Mesenchymal stem cell (in vitro differentiated cells and primary cell): ENCODE data around the gene IL3RA.
"Not testable (repeated sequence)": the region's sequence is repeated elsewhere in the genome, so short reads cannot be mapped to it uniquely, and the experiment has no call there.

Experiments
- DNase-seq: peaks from one replicate; pipeline ENCODE4 v3.0.0-alpha.2; 2013
- H2AFZ ChIP-seq: one replicate; pipeline ENCODE4 v1.6.1; 2013; ENCODE audit warnings: low read depth, mild to moderate bottlenecking, control low read depth, inconsistent platforms, low read length, moderate library complexity
- H2AK5ac ChIP-seq: 2 replicates; pipeline ENCODE4 v1.6.1; 2013; ENCODE audit warnings: low read length, moderate library complexity, mild to moderate bottlenecking, inconsistent platforms; ENCODE audit not compliant: severe bottlenecking
- H2BK120ac ChIP-seq: one replicate; pipeline ENCODE4 v1.6.1; 2013; ENCODE audit warnings: low read depth, mild to moderate bottlenecking, inconsistent platforms, low read length, moderate library complexity
- H2BK12ac ChIP-seq, 2 experiments: one replicate each; pipeline ENCODE4 v1.6.1; 2013; ENCODE audit warnings: inconsistent platforms in 2 of 2, low read length in 2 of 2, mild to moderate bottlenecking in 2 of 2, moderate library complexity in 2 of 2, control low read depth in 1 of 2
- H2BK15ac ChIP-seq: one replicate; pipeline ENCODE4 v1.6.1; 2013; ENCODE audit warnings: mild to moderate bottlenecking, low read depth, inconsistent platforms; ENCODE audit not compliant: poor library complexity, severe bottlenecking
- H2BK5ac ChIP-seq: 2 replicates; pipeline ENCODE4 v1.6.1; 2013; ENCODE audit warnings: low read depth, mild to moderate bottlenecking, low read length, control low read depth, inconsistent platforms; ENCODE audit not compliant: poor library complexity, severe bottlenecking
- H3K14ac ChIP-seq, 2 experiments: one replicate each; pipeline ENCODE4 v1.6.1; 2013; ENCODE audit warnings: inconsistent platforms in 2 of 2, low read length in 2 of 2, control low read depth in 1 of 2, mild to moderate bottlenecking in 1 of 2, moderate library complexity in 1 of 2
- H3K18ac ChIP-seq, 2 experiments: one replicate each; pipeline ENCODE4 v1.6.1; 2013; ENCODE audit warnings: inconsistent platforms in 2 of 2, low read length in 2 of 2, control low read depth in 1 of 2, low read depth in 1 of 2, mild to moderate bottlenecking in 1 of 2
- H3K23ac ChIP-seq, 2 experiments: one replicate each; pipeline ENCODE4 v1.6.1; 2013; ENCODE audit warnings: inconsistent platforms in 2 of 2, low read length in 2 of 2, mild to moderate bottlenecking in 2 of 2, moderate library complexity in 2 of 2, control low read depth in 1 of 2
- H3K27ac ChIP-seq: 2 replicates; pipeline ENCODE4 v1.5.1; 2013; ENCODE audit warnings: mild to moderate bottlenecking, moderate library complexity, low read length, control low read depth, inconsistent platforms; ENCODE audit not compliant: poor library complexity, severe bottlenecking
- H3K27me3 ChIP-seq, 2 experiments: 2 replicates each; pipeline versions ENCODE4 v1.6.1 to v1.7.0; 2013; ENCODE audit warnings: low read length in 2 of 2, mild to moderate bottlenecking in 2 of 2, moderate library complexity in 2 of 2, control low read depth in 1 of 2, inconsistent platforms in 1 of 2; ENCODE audit not compliant: control insufficient read depth in 1 of 2, insufficient read depth in 1 of 2
- H3K36me3 ChIP-seq, 2 experiments: 2 replicates each; pipeline versions ENCODE4 v1.6.1 to v1.7.0; 2013; ENCODE audit warnings: low read length in 2 of 2, control low read depth in 1 of 2, inconsistent platforms in 1 of 2, low read depth in 1 of 2, mild to moderate bottlenecking in 1 of 2; ENCODE audit not compliant: insufficient read depth in 2 of 2, control insufficient read depth in 1 of 2
- H3K4ac ChIP-seq, 2 experiments: one replicate each; pipeline ENCODE4 v1.6.1; 2013; ENCODE audit warnings: inconsistent platforms in 2 of 2, low read length in 2 of 2, mild to moderate bottlenecking in 2 of 2, moderate library complexity in 2 of 2, control low read depth in 1 of 2, low read depth in 1 of 2
- H3K4me1 ChIP-seq: 2 replicates; pipeline ENCODE4 v1.6.1; 2013; ENCODE audit warnings: low read depth, low read length, control low read depth; ENCODE audit not compliant: control insufficient read depth, insufficient read depth
- H3K4me2 ChIP-seq: 2 replicates; pipeline ENCODE4 v1.6.1; 2013; ENCODE audit warnings: low read length, mild to moderate bottlenecking, inconsistent platforms; ENCODE audit not compliant: poor library complexity, severe bottlenecking
- H3K4me3 ChIP-seq, 2 experiments: 2 replicates each; pipeline versions ENCODE4 v1.5.1 to v1.7.0; 2013; ENCODE audit warnings: low read length in 2 of 2, mild to moderate bottlenecking in 2 of 2, control low read depth in 1 of 2, low read depth in 1 of 2; ENCODE audit not compliant: insufficient read depth in 1 of 2
- H3K79me1 ChIP-seq: replicated peaks from 2 replicates; pipeline ENCODE4 v1.6.1; 2013; ENCODE audit warnings: mild to moderate bottlenecking, control low read depth, low read length, inconsistent platforms; ENCODE audit not compliant: poor library complexity, severe bottlenecking
- H3K9ac ChIP-seq: 2 replicates; pipeline ENCODE4 v1.7.0; 2013; ENCODE audit warnings: mild to moderate bottlenecking, low read length, moderate library complexity
- H3K9me3 ChIP-seq: 2 replicates; pipeline ENCODE4 v1.7.0; 2013; ENCODE audit warnings: mild to moderate bottlenecking, low read length; ENCODE audit not compliant: control insufficient read depth
- H4K8ac ChIP-seq: one replicate; pipeline ENCODE4 v1.6.1; 2013; ENCODE audit warnings: inconsistent platforms, mild to moderate bottlenecking, low read length, moderate library complexity
- H4K91ac ChIP-seq: one replicate; pipeline ENCODE4 v1.6.1; 2013; ENCODE audit warnings: mild to moderate bottlenecking, low read length, inconsistent platforms
- WGBS: methylation state at CpG from one replicate; pipeline ENCODE4 v1.1.7; 2013; ENCODE audit warnings: mixed read lengths; 5-methylcytosine and 5-hydroxymethylcytosine counted together

The IL3RA gene

GRCh38 chrX:1400742-1401471 lies 64.3 kb downstream of the IL3RA start:
- Histone ChIP-seq H3K4me2 (no peak overlapping the region), H3K79me1 (peaks cover 32% of the 10 kb centered on the region), H3K23ac (no peak overlapping the region), H3K9ac (no peak overlapping the region), H2BK12ac (no peak overlapping the region), H3K4me1 (peaks cover 9% of the 10 kb centered on the region), H3K14ac (no peak overlapping the region), H2AFZ (no peak overlapping the region), H3K4me3 (no peak overlapping the region), H3K36me3 (peaks cover 62 to 66% of the 10 kb centered on the region in 2 experiments), H2AK5ac (no peak overlapping the region), H4K8ac (no peak overlapping the region), H3K27ac (no peak overlapping the region), H2BK120ac (no peak overlapping the region), H3K27me3 (no peaks in the 10 kb centered on the region), H2BK15ac (no peak overlapping the region), H2BK5ac (no peak overlapping the region), H4K91ac (no peak overlapping the region), H3K18ac (no peak overlapping the region), H3K9me3 (no peaks in the 10 kb centered on the region), H3K4ac (no peak overlapping the region)
- WGBS: 77% methylated on average over 26 of the region's 27 CpGs
- DNase-seq: no peak

GRCh38 chrX:1401611-1402430 lies 65.2 kb downstream of the IL3RA start:
- H3K4me3 ChIP-seq: no peak overlapping the region
- H2AK5ac ChIP-seq: no peak overlapping the region

DNA sequence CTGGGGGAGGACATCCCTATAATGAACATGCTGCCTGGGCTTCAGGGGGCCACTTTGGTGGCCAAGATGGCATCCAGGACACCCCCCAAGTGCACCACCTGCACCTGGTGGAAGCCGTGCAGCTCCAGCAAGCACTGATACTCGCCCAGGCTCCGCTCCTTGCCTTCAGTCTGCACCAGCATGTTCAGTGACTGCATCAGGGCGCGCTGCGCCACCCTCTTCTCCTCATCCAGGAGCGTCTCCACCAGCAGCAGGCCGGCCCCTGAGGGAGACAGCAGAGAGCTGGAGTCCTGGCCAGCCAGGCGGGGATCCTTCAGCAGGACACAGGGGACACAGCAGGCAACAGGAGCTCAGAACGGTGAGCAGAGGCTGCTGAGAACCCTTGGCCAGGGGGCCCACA lies 66.6 kb downstream of the IL3RA start:
- H3K36me3 ChIP-seq: peaks cover 52 to 77% of the 10 kb centered on the region in 2 experiments

More at GRCh38 chrX:1401611-1402430, 65.2 kb downstream of the IL3RA start:
- Histone ChIP-seq H3K14ac (no peak overlapping the region), H3K27ac (no peak overlapping the region), H3K4me2 (no peak overlapping the region), H2BK120ac (no peak overlapping the region), H2BK5ac (peak overlapping the region; percentile 8), H3K36me3 (peaks cover 55 to 66% of the 10 kb centered on the region in 2 experiments), H3K79me1 (peaks cover 26% of the 10 kb centered on the region), H4K91ac (no peak overlapping the region), H3K23ac (peak overlapping the region in 1 of 2 experiments; percentile 19), H3K9me3 (no peaks in the 10 kb centered on the region), H3K27me3 (no peaks in the 10 kb centered on the region), H3K4ac (no peak overlapping the region), H2BK15ac (no peak overlapping the region), H2AFZ (no peak overlapping the region), H3K9ac (no peak overlapping the region), H4K8ac (no peak overlapping the region), H2BK12ac (no peak overlapping the region), H3K4me1 (peaks cover 7% of the 10 kb centered on the region), H3K18ac (no peak overlapping the region)
- WGBS: 92% methylated on average over 30 of the region's 30 CpGs
- DNase-seq: no peak

DNA sequence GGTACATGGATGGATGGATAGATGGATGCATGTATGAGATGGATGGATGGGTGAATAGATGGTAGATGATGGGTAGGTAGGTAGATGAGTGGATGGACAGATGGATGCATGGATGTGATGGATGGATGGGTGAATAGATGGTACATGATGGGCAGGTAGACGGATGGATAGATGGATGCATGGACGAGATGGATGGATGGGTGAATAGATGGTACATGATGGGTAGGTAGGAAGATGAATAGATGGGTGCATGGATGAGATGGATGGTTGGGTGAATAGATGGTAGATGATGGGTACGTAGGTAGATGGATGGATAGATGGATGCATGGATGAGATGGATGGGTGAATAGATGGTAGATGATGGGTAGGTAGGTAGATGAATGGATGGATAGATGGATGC lies 67.3 kb downstream of the IL3RA start:
- H2BK15ac ChIP-seq, H4K8ac ChIP-seq, H3K9me3 ChIP-seq, H3K4me3 ChIP-seq, H2BK12ac ChIP-seq, H3K27me3 ChIP-seq, H4K91ac ChIP-seq, H3K18ac ChIP-seq, H3K27ac ChIP-seq, H3K9ac ChIP-seq, H3K4ac ChIP-seq, H2AK5ac ChIP-seq, H3K14ac ChIP-seq, H2AFZ ChIP-seq, DNase-seq, H3K4me1 ChIP-seq, H2BK120ac ChIP-seq, H3K23ac ChIP-seq, H2BK5ac ChIP-seq, H3K4me2 ChIP-seq: not testable (repeated sequence)
- Histone ChIP-seq H3K79me1 (peaks cover 22% of the 10 kb centered on the region), H3K36me3 (peaks cover 46 to 77% of the 10 kb centered on the region in 2 experiments)
- WGBS: 97% methylated on average over 3 of the region's 3 CpGs

More for the DNA sequence above, 66.6 kb downstream of the IL3RA start:
- peaks cover 26% of the 10 kb centered on the region for H3K79me1 ChIP-seq
- H3K4me2 ChIP-seq: no peak overlapping the region
- H3K23ac ChIP-seq: no peak overlapping the region
- H2BK12ac ChIP-seq: no peak overlapping the region
- no peak overlapping the region for H4K8ac ChIP-seq
- H2AFZ ChIP-seq: no peak overlapping the region
- peaks cover 7% of the 10 kb centered on the region for H3K4me1 ChIP-seq
- H3K27ac ChIP-seq: no peak overlapping the region
- H3K9ac ChIP-seq: no peak overlapping the region
- no peak overlapping the region for H4K91ac ChIP-seq
- no peak overlapping the region for H2BK5ac ChIP-seq
- H3K14ac ChIP-seq: no peak overlapping the region
- H3K27me3 ChIP-seq: no peaks in the 10 kb centered on the region
- H2BK15ac ChIP-seq: no peak overlapping the region
- H3K4me3 ChIP-seq: no peak overlapping the region
- H3K18ac ChIP-seq: no peak overlapping the region
- no peak for DNase-seq
- H2BK120ac ChIP-seq: no peak overlapping the region
- no peak overlapping the region for H2AK5ac ChIP-seq
- 99% methylated on average over 10 of the region's 10 CpGs for WGBS
- no peak overlapping the region for H3K4ac ChIP-seq
- no peaks in the 10 kb centered on the region for H3K9me3 ChIP-seq
